Measurements from ENCODE around the gene TMEM81.

DNA sequence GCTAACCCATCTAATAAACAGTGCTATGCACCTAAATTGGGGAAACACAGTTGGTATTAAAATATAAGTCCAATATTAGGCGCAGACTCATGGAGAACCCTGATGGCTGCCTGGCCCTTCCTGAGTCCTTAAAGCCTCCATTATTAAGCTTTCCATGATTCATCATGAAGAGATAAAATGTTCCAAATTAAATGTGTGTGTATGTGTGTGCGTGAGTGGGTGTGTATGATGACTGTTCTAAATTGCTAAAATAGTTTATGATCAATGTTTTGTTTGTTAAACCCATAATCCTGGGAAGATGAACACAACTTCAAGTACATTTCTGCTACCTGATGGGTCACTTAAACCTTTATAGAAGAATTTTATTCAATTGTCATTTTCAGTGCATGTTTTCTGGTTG, 43.8 kb upstream of the TMEM81 start:
- TF ChIP-seq, protein P1, sequence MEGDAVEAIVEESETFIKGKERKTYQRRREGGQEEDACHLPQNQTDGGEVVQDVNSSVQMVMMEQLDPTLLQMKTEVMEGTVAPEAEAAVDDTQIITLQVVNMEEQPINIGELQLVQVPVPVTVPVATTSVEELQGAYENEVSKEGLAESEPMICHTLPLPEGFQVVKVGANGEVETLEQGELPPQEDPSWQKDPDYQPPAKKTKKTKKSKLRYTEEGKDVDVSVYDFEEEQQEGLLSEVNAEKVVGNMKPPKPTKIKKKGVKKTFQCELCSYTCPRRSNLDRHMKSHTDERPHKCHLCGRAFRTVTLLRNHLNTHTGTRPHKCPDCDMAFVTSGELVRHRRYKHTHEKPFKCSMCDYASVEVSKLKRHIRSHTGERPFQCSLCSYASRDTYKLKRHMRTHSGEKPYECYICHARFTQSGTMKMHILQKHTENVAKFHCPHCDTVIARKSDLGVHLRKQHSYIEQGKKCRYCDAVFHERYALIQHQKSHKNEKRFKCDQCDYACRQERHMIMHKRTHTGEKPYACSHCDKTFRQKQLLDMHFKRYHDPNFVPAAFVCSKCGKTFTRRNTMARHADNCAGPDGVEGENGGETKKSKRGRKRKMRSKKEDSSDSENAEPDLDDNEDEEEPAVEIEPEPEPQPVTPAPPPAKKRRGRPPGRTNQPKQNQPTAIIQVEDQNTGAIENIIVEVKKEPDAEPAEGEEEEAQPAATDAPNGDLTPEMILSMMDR (IDR thresholded peaks at IDR 0.05) = no peak
- TF ChIP-seq EP300 (IDR thresholded peaks at IDR 0.05) = no peak
